ENCODE measurements around the gene C1QTNF6.

Gene C1QTNF6

DNA sequence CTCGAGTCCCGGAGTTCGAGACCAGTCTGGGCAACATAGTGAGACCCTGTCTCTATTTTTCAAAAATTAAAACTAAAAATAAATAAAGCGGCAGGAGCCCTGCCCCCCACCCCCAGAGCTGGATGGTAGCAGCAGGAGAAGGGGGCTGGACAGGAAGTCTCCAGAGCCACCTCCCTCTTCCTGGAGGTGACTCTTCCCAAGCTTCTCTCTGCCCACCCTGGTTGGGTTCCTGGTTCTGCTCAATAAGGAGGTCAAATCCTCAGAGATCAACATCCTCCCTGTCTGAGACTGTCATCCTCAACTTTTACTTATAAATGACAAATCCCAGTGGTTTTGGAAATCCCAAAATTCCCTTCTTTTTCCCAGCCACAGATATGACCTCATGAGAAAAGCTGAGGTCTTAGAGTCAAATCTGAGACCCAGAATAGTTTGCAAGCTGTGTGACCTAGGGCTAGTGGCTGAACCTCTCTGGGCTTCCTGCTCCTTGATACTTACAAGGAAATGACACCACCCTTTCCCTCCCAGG, 987 bp downstream of the C1QTNF6 start:
- no peak for DNase-seq

DNA sequence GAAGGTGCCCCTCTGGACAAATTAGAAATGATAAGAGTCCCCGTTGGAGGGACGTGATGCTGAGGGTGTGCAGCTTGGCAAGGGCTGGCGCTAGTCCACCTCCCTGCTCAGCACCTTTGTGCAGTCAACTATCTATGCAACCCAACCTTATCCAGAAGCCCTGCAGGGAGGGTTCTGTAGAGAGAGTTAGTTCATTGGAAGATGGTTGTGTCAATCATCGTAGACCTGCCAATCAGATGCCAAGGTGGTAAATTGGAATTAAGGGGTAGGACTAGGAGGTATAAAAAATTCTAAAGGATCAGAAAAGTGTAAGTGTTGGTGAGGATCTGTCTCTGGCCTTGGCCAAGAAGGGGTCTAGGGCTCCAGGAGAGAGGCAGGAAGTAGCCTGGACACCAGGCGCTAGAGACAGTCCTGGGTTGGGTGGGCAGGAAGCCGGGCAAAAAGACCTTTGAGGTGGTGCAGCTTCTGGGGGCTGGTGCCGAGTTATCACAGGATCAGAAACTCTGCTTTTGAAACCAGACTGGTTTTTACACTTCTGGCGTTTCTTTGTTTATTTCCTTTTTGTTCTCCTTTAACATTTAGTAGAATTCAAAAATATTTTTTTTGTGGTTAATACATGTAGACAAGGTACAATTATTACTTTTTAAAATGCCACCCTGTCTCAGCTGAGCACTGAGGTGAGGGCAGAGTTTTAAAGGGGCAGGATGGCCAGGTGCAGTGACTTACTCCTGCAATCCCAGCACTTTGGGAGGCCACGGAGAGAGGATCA, 1.6 kb downstream of the C1QTNF6 start:
- no peak for DNase-seq

DNA sequence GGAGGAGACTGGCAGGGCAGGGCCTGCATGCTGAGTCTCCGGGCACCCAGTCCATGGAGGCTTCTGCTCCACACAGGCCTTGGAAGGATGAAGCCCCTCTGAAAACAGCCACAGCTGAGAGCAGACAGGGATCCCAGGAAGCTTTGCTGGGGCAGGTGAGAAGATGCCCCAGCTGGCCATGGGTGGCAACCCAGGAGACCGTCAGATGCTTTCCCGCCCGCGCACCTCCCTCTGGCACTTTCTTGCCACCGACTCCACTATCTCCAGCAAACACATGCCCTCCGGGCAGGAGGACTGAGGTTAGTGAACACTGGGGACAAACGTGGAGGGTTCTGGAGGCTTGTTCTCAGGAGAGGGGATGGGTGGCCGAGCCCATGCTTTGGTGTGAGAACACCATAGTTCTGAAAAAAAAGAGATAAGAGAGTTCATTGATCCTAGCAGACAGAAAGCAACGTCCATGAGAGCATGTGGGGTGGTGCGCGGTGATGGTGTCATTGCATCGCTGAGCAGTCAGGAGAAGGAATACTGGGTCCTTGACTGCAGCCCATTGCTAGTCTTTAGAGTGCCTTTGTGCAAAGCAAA, 2.3 kb downstream of the C1QTNF6 start:
- no peak for DNase-seq

GRCh38 chr22:37184816-37185541, 3.1 kb downstream of the C1QTNF6 start:
- DNase-seq = no peak

DNA sequence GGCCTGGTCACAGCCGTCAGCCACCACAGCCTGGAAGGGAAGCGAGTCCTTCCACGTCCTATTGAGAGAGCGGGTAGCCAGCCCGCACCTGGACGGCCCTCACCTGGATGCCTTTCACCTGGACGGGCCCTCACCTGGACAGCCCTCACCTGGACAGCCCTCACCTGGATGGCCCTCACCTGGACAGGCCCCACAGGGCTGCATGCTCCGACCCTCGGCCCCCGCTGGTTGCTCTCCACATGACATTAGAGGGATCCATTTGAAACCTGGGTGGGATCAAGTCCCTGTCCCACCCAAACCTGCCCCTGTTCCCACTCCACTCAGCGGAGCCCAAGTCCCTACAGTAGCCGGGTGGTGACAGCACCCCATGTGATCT, 3.7 kb downstream of the C1QTNF6 start:
- DNase-seq = no peak

DNA sequence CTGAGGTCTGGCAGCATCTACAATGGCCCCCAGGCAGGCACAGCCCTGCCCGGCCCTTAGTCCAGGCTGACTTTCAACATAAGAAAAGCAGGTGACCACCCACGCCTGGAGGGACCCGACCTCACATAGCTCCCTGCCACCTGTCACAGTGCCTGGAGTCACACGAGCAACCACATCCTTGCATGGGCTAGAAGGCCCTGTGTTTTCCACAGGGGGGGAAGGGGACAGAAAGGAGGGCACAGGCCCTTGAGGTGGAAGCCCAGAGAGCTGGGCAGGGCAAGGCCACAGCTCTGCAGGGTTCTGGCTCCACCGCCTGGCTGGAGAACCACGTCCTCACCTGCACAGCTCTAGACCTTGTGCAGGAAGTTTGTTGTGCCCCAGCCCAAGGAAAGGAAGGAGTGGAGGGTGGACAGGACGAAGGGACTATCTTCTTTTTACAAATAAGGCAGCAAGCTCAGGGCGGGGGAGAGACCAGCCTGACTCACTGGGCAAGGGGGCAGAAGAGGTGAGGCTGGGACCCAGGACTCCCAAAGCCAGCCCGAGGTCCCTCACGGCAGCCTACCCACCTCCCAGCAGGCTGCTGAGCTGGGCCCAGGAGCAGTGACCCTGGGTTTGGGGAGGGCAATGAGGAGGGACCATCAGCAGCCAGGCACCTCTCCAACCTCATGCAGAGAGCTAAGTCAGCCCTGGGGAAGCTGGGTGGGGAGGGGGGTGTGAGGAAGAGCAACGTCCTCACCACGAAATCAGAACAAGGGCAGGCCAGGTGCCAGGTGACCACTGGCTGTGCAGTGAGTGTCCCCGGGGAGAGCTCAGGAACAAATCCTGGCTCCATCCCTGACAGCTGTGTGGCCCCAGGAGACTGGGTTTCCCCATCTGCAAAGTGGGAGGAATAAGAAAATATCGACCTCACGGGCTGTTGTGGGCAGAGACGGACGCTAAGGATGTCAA, 4.3 kb downstream of the C1QTNF6 start:
- DNase-seq = no peak

DNA sequence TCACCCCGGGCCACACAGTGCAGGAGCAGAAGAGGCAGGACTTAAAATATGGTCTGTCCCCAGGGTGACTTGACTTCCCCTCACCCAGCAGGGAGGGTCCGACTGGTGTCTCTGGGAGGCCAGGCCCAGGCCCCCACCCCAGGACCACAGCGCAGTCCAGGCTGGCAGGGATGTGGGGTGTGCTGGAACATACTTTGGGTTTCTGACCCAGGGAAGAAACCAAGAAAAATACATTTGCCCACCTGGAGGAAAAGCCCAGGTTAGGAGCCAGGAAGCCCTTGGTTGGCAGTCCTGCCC, 5.2 kb downstream of the C1QTNF6 start:
- DNase-seq = no peak

DNA sequence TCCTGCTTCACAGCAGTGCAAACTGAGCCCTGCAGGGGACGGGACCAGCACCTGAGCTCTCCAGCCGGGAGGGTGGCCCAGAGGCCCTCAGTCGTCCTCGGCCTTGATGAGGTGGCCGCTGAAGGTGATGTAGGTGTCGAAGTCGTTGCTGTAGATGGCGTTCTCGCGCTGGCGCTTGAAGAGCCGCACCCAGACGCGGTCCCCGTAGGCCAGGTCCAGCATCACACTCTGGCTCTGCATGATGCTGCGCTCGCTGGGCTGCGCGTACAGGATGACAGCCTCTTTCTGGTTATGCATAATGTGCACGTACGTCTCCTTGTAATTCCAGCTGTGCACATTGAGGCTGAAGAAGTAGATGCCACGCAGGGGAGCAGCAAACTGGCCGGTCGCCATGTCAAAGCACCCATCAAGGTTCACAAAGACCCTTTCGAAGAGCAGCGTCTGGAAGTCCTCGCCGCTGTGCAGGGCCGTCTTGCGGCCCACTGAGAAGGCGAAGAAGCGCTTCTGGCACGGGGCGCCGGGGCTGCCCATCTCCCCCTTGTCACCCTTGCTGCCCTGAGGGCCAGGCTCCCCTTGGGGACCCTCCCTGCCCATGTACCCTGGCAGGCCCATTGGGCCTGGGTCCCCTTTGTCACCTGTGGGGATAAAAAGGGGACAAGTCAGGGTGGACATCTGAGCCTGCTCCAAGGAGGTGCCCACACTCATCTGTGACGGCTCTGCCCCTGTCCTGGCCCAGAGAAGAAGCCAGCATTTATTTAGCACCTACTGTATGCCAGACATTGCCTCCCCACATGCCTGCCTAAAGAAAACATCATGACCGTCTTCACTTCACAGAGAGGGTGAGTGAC, 5.7 kb downstream of the C1QTNF6 start:
- no peak for DNase-seq

GRCh38 chr22:37181681-37182080, 6.4 kb downstream of the C1QTNF6 start:
- no peak for DNase-seq

- DNase-seq = no peak
These were observed 7.4 kb downstream of the C1QTNF6 start for GRCh38 chr22:37180531-37181231.

- no peak for DNase-seq
These were observed 8.2 kb downstream of the C1QTNF6 start for GRCh38 chr22:37179622-37180420.

DNA sequence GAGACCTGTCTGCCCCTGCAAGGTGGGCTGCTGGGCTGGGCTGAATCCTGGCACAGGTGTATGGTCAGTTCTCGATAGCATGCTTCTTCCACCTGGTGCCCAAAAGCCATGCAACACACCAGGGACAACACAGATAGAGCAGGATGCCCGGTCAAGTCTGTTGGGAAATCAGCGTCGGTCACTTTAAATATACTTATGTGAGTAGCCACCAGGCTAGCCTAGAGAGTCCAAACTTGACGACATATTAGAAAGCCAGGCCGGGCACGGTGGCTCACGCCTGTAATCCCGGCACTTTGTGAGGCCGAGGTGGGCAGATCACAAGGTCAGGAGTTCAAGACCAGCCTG, 8.9 kb downstream of the C1QTNF6 start:
- no peak for DNase-seq

DNA sequence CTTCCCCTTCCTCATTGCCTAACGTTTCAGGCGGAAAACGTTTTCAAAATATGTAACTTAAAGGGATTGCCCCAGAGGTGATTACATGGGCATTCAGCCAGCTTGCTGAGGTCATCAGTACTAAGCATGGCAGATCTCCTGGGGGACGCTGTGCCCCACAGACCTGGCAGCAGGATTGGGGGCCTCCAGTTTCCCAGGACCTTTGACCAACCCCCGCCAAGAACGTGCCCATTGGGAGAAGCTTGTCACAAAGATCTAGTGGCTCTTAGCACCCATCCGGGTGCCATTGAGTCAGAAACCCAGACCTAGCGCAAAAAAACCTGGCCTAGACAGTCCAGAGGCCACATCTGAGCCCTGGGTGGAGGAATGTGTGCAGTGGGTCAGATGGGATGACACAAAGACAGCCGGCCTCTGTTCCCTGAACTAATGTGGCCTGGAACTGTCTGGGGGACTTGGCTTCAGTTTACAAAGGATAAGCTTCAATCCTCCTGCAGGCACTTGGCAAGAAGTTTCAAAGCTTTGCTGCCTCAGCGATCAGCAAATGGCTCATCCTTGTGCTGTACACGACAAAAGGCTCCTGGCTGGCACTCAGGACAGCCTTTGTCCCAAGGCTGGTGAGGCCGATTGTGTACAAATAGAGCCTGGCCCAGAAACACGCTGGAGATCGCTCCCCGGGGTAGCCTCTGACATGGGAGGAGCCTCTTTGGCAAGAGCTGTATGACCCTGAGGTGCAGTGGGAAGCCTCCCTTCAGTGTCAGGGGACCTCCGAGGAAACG, 9.5 kb downstream of the C1QTNF6 start:
- no peak for DNase-seq

DNA sequence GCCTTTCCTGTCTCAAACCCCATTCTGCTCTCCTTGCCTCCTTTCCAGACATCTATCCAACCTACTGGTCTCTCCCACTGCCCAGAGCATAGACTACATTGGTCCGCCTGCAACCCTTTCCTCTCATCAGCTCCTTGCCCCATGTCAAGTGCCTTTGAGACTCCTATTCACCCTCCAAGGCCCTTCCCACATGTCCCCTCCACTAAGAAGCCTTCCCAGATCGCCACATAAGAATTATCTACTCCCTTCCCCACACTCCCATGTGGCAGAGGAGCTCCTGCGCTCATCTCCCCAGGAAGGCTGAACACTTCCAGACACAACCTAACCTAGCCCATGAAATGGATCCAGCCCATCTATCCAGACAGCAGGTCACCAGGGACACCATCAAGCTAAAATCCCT, 10.3 kb downstream of the C1QTNF6 start:
- DNase-seq = no peak

DNA sequence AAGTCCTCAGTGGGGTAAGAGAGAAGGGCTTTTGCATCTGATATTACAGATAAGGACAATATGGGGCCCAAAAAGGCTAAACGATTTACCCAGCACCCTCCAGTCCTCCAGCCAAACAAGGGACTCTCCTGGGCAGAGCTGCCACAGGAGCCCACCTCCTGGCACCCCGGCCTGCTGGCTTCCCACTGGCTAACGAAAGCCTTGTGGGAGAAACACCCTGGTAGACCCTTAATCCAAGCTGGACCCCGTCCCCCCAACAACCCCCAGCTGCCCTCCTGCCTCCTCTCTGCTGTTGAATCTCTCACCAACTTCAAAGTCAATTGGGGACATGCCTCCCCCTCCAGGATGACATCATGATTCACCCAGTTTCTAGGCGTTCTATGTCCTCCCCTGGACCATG, 10.8 kb downstream of the C1QTNF6 start:
- DNase-seq = no peak

DNA sequence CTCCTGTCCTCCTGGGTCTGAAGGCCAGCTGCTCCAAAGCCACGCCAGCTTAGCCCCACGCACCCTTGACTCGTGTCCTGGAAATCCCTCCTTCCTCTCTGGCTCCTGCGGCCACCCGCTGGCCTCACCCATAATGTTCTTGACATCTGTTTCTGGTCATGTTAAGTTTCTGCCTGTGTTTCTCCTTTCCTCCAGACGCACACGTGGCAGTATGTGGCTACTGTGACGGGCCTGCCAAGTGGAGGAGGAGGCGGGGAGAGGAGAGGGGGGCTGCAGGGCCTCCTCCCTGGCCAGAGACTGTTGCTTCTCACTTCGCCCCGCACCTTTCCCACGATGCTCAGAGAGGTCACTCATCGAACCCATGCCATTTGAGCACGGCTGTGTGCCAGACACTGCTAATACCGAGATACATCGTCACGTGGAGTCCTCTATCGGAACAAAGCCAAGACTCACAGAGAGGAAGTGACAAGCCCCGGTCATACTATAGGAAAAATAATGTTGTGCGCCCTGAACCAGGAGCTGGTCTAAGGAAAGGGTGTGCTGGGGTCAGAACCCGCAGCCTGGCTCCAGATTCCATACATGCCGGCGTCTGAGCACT, 11.5 kb downstream of the C1QTNF6 start:
- DNase-seq = no peak

DNA sequence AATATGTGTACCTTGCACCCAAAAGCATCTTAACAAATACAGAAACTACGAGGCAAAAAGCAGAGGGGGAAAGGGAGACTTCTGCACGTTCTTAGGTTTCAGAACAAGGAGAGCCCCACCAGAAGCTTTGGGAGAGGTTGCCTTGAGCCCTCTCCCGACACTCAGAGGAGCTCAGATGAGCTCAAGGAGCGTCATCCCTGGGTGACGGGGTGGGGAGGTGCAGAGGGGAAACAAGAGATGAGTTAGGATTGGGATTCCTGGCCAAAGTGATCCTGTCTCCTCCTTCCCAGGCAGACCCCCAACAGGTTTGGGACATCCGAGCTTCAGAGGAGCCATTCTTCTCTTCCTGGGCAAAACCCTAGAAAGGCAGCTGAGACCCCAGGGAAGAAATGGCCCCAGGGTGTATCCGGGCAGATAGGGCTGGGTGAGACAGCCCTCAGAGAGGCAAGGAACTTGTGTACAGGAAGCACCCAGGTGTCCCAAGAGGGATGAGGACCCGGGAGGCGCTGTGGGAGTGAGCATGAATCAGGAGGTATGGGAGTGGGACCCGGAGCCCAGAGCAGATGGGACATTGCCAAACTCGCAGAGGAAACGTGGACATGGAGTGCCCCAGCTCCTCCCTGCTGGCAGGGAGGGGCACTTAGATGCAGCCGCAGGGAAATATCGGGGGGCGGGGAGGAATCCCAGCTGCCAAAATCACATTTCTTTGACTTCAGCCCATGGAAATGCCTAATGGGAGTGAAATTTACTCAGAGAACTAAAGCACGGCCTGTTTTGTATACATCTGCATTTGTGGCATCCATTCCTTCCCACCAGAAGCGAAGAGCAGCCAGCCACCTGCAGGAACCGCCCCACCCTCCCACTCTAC, 12.4 kb downstream of the C1QTNF6 start:
- no peak for DNase-seq

GRCh38 chr22:37174964-37175363, 13.1 kb downstream of the C1QTNF6 start:
- no peak for DNase-seq

Data from NCI-H1694 treated with DMSO at 0.1 percent for 48 hours (cell line).